Memory B cell (primary cell): ENCODE measurements around the gene DDX11.
"Not testable (repeated sequence)": the region's sequence is repeated elsewhere in the genome, so short reads cannot be mapped to it uniquely, and the experiment has no call there.

Experiments used
- ATAC-seq: fragments of 150-1000 bp; cut with Tn5 transposase; 2 replicates; pipeline ENCODE4 v1.10.0; 2021; ENCODE audit warnings: low read depth, mild to moderate bottlenecking, moderate library complexity
- DNase-seq, 2 donors: peaks; one replicate each; pipeline ENCODE4 v3.0.0; 2022; ENCODE audit warnings: low spot score in 2 of 2
- H3K27ac Mint-ChIP-seq: one replicate; pipeline ENCODE4 v1.8.0; 2022; ENCODE audit warnings: mild to moderate bottlenecking, moderate library complexity, mixed read lengths
- H3K27me3 Mint-ChIP-seq: one replicate; pipeline ENCODE4 v1.8.0; 2022; ENCODE audit warnings: mixed read lengths
- H3K36me3 Mint-ChIP-seq: one replicate; pipeline ENCODE4 v1.8.0; 2022; ENCODE audit warnings: mild to moderate bottlenecking, mixed read lengths
- H3K4me1 Mint-ChIP-seq: one replicate; pipeline ENCODE4 v1.8.0; 2022; ENCODE audit warnings: mixed read lengths
- H3K4me3 Mint-ChIP-seq: one replicate; pipeline ENCODE4 v1.8.0; 2022; ENCODE audit warnings: mild to moderate bottlenecking, moderate library complexity, mixed read lengths
- H3K9me3 Mint-ChIP-seq: one replicate; pipeline ENCODE4 v1.8.0; 2022; ENCODE audit warnings: mixed read lengths

DDX11 gene

GRCh38 chr12:31145296-31145695, 71.6 kb downstream of the DDX11 start:
- not testable (repeated sequence) for ATAC-seq, H3K9me3 Mint-ChIP-seq, H3K27me3 Mint-ChIP-seq, H3K27ac Mint-ChIP-seq, H3K36me3 Mint-ChIP-seq, H3K4me3 Mint-ChIP-seq, DNase-seq, H3K4me1 Mint-ChIP-seq

- not testable (repeated sequence) for ATAC-seq, DNase-seq, H3K4me1 Mint-ChIP-seq, H3K4me3 Mint-ChIP-seq, H3K36me3 Mint-ChIP-seq, H3K27ac Mint-ChIP-seq, H3K9me3 Mint-ChIP-seq, H3K27me3 Mint-ChIP-seq
Measured at GRCh38 chr12:31147415-31147814, 73.8 kb downstream of the DDX11 start.

GRCh38 chr12:31150766-31151165, 77.1 kb downstream of the DDX11 start:
- not testable (repeated sequence) for H3K27ac Mint-ChIP-seq, H3K27me3 Mint-ChIP-seq, H3K36me3 Mint-ChIP-seq

More at GRCh38 chr12:31150766-31151165, 77.1 kb downstream of the DDX11 start:
- not testable (repeated sequence) for DNase-seq, ATAC-seq, H3K4me3 Mint-ChIP-seq, H3K9me3 Mint-ChIP-seq, H3K4me1 Mint-ChIP-seq
